HK-2 (cell line): Measurements from ENCODE around the gene VPS13C.

Experiments used
- DNase-seq: peaks from one replicate; pipeline ENCODE4 v3.0.0-alpha.2; 2018; ENCODE audit not compliant: unreplicated experiment

The VPS13C gene, protein sequence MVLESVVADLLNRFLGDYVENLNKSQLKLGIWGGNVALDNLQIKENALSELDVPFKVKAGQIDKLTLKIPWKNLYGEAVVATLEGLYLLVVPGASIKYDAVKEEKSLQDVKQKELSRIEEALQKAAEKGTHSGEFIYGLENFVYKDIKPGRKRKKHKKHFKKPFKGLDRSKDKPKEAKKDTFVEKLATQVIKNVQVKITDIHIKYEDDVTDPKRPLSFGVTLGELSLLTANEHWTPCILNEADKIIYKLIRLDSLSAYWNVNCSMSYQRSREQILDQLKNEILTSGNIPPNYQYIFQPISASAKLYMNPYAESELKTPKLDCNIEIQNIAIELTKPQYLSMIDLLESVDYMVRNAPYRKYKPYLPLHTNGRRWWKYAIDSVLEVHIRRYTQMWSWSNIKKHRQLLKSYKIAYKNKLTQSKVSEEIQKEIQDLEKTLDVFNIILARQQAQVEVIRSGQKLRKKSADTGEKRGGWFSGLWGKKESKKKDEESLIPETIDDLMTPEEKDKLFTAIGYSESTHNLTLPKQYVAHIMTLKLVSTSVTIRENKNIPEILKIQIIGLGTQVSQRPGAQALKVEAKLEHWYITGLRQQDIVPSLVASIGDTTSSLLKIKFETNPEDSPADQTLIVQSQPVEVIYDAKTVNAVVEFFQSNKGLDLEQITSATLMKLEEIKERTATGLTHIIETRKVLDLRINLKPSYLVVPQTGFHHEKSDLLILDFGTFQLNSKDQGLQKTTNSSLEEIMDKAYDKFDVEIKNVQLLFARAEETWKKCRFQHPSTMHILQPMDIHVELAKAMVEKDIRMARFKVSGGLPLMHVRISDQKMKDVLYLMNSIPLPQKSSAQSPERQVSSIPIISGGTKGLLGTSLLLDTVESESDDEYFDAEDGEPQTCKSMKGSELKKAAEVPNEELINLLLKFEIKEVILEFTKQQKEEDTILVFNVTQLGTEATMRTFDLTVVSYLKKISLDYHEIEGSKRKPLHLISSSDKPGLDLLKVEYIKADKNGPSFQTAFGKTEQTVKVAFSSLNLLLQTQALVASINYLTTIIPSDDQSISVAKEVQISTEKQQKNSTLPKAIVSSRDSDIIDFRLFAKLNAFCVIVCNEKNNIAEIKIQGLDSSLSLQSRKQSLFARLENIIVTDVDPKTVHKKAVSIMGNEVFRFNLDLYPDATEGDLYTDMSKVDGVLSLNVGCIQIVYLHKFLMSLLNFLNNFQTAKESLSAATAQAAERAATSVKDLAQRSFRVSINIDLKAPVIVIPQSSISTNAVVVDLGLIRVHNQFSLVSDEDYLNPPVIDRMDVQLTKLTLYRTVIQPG (N-terminal part only)

DNA sequence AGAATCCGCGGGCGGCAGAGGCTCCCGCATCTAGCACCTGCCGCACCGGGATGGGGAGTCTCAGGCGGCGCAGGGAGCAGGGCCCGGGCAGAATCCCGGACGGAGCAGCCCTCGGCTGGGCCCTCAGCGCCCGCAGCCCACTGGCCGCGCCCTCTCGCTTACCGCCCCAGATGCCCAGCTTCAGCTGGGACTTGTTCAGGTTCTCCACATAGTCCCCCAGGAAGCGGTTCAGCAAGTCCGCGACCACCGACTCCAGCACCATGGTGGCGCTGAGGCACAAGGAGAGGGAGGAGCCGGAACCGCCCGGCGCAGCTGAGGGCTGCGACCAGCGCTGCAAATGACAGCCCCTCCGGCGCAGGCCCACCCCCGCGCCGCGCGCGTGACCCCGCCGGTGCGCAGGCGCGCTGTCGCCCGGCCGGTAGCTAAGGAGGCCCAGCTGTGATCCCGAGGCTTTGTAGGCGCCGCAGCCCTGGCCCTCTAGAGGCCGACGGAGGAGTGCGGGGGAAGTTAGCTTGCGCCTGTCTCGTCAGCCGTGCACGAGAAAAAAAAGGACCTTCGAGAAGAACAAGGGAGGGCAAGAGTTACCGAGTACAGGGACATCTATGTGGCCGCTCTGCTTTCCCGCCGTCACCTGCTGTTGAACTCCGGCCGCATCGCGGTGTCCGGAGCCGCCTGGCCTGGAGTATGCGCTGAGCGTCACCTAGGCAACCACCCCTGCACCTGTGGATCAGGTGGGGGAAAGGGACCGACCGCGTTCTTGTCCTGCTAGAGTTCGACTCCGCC is at the start of gene VPS13C:
Gene VPS13C, minus strand, starts transcription at position 335 of the 783 bp plus-strand sequence. Its CDS starts 73 bp downstream, at position 262.
- DNase-seq, result peak; percentile 84

DNA sequence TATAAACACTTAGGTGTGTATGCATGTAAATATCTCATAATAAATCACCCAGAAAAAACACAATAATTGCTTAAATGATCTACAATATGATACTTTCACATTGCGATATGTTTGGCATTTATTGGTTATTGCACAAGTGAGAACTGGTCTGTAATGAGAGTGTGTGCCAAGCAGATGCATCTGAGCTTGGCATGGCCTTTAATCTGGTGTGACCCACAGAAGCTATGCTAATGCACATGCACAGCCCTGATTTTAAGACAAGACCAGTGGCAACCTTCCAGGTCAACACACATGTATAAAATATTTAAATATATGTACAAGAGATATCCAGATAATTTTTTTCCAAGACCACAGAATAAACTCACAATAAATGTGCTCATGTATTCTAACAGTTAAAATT is 49.2 kb upstream of the VPS13C start:
- DNase-seq, result no peak

- no peak for DNase-seq
These were observed 48.2 kb upstream of the VPS13C start for GRCh38 chr15:62108411-62108810.

DNA sequence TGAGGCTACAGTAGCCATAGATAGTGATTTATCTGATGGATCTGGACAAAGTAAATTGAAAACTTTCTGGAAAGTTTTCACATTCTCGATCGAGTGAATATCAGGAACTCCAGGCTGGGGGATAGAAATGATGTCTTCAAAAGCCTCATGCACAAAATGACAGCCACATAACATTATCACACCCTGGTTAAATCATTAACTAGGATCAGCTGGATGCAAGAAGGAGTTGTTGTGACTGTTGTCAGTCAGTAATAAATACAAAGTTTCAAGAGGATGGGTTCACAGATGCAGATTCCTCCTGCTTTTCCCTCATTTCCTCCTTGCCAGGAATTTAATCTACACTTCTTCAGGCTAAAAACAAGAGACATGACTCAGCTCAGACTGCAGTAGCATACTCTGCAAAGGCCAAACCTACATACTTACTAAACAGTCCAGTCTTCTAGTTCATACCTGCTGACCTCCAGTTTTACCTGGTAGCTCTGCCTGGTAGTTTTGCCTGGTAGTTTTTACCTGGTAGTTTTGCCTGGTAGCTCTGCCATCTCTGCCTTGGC is 47.4 kb upstream of the VPS13C start:
- DNase-seq, result no peak

DNA sequence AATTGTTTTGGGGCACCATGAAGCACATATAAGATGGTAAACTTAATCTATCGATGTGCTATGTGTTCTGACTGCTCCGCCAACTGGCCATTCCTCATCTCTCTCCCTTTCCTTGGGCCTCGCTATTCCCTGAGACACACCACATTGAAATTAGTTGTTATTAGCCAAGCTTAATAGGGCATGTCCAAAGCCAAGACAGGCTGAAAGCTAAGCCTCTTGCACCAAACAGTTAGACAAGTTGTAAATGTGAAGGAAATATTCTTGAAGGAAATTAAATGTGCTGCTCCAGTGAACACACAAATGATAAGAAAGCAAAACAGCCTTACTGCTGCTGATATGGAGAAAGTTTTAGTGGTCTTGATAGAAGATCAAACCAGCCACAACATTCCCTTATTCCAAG is 45.8 kb upstream of the VPS13C start:
- no peak for DNase-seq

GRCh38 chr15:62105266-62105665 is 45.0 kb upstream of the VPS13C start:
- DNase-seq, result no peak

DNA sequence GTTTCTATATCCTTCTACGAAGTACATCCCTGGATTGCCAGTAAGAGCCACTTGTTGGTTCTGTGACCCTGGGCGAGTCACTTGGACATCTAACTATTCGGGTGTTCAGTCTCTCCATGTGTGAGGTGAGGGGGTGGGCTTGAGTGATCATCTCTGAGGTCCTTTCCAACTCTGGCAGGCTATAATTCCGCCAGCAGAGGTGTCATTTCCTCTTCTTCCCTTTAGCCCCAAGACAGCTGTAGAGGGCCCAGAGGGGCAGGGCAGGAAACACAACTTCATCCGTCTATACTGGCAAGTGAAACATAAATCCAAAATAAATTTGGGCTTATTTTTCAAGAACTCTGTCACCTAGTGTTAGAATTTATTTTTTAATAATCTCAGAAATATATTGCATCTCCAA is 44.6 kb upstream of the VPS13C start:
- no peak for DNase-seq

DNA sequence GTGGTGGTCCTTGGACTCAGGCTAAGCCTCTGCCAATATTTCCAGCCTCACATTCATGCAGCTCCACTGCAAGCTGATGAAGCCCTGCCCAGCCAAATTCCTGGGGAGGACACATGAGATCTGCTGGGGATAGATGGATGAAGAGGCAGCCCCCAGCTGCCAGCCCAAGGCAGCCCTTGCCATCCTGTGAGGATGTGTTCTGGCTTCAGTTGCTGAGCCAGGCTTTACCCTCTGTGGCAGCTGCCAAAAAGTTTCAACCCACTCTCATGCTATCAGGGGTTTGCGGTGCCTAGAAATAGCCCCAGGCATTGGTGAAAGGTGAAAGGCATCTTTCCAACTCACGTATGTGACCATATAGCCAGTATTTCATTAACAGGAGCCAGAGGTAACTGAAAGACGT is 44.2 kb upstream of the VPS13C start:
- no peak for DNase-seq

GRCh38 chr15:62103431-62103830 is 43.2 kb upstream of the VPS13C start:
- no peak for DNase-seq

DNA sequence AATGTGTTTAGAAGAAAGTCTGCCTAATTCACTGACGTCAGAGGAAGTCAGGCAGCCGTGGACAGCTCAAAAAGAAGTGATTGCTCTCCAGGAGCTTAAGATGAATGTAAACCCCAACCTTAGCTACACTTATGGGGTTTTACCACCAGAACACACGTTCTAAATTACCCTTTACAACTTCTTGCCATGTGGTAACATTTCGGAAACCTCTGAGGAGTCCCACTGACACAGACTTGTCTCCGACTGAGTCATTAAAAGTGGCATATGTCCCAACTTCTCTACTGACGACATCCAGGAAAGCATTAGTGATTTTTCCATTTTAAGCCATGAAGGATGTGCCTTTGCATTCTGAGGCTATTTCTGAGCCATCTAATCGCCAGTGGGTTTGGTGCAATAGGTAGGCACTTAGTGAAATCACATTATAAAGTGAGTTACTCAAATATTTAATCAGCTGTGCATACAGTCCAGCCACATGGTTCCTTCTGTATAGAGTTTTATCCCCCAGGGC is 38.9 kb upstream of the VPS13C start:
- DNase-seq, result no peak

- no peak for DNase-seq
These were observed 34.1 kb upstream of the VPS13C start for GRCh38 chr15:62094388-62094787.

DNA sequence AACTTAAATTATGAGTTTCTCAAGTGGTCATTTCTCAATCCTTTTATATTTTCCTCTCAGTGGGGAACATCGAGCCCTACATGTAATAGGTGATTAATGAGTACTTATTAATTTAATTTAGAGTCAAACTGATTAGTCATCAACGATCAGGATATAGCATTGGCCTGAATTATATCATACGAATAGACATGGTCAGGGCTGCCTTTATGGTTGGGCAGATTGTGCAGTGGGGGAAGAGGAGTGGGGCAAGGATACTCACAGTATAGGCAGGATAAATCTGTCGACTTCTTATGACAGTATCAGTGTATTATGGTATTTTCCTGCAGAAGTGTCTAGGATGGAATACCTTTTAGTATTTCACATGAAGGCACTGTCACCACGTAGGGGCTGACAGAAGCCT is 33.6 kb upstream of the VPS13C start:
- no peak for DNase-seq

DNA sequence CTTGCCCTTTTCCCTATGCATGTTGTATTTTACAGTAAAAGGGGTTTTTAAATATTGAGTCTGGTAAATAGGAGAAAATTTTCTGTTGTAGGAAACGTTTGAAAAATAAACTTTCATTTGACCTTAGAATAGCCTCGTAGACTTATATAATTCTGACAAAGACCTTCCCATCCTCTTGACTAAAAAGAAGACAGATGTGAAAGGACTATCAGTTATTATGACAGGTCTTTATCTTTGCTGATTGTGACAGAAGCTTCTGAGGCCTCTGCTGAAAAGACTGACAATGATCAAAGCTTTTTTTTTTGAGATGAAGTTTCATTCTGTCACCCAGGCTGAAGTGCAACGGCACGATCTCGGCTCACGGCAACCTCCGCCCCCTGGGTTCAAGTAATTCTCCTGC is 30.7 kb upstream of the VPS13C start:
- no peak for DNase-seq

DNA sequence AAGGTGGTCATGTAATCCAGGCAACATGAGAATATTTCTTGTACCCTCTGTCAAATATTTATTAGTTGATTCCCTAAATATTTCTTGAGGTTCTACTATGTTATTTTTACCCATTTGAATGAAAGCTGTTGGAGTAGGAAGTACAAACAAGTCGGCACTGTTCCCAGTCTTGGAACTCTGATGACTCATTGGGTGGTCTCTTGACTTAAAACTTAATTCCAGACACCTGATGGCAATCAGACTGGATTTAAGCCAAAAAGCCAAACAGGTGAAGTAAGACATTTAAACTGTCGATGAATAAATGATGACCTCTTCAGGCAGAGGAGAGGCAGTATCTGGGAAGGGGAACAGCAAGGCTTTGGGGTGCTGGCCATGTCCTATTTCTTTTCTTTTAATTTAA is 29.4 kb upstream of the VPS13C start:
- DNase-seq, result no peak

- DNase-seq, result no peak
These were observed 28.1 kb upstream of the VPS13C start for GRCh38 chr15:62088353-62088693.

DNA sequence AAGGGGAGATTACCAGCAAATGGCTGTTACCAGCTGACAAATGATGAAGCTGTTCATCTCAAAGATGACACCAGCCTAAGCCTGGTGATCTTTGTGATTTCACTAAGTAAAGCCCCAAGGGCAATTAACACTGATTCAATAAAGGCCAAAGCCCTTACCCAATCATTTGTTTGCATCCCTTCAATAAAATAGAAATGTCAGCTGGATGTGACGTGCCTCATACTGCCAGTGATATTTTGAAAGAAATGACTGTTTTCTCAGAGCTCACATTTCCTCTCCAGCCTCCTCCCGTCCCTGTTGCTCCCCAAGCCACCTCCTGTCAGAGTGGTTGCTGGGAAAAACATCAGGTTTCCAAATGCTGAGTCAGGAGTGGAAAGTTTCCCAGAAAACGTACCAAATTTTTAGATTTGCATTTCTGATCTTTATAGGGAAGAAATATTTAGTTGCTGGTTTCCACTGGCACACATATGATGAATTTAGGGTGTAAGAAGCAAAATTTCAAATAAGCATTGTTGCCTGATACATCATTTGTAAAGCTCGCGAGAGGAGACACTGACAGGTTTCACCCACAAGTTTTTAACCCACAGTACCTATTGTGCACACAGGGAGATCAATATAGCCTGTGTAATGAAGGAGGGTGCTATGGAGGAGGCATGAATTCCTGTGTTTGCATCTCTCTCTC is 27.6 kb upstream of the VPS13C start:
- no peak for DNase-seq

DNA sequence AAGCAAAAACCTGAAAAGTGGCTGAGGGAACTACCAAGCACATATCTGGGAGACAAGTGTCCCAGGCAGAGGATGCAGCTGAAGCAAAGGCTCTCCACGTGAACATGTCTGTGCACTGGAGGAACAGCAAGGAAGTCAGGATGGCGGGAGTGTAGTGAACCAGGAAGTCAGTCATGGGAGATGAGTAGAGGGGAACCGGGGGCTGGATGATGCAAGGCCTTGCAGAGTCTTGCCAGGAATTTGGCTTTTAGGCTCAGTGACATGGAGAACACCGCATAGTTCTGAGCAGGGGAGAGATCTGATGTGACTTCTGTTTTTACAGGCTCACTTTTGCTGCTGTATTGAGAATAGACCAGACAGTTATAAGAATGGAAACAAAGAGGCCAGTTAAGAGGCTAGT is 25.5 kb upstream of the VPS13C start:
- DNase-seq, result no peak

DNA sequence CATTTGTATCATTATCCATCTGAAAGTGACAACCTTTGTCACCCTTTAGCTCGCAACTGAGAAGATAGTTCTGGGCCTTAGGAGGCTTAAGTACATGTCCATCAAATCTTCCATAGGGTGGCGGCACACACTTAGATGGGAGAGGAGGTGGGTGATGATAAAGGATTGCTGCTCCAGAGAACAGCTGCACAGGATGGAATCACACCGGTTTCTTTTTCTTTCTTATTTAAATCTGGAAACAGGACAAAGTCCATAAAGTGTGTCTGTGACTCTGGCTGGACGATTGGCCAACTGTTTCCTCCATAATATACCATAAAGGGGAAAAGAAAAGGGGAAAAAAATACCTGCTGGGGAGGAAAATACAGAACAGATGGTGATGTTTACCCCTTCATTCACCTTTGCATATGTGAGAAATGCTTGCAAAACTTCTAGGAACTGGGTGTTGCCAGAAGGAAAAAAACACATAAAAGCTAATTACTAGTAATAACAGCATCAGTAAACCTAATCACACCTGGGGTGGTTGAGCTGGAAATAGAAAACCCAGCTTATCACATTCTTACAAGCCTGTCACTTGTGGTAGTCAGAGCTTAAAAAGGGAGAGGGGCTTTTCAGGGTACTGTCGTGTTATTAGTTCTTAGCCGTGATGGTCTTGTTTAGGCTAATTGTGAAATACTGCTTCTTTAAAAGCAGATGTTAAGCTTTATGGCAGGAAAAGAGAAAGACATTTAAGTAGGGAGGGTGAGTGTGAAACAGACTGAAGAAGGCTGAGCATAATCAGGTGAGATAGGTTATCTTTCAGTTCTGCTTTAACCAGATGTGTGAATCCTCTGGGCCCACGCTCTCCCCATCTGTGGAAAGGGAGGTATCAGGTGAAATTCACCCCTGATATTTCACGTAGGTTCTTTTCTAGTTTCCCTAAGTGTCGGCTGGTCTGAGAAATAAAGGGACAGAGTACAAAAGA is 23.2 kb upstream of the VPS13C start:
- no peak for DNase-seq

- no peak for DNase-seq
These were observed 19.3 kb upstream of the VPS13C start for GRCh38 chr15:62079594-62079993.
